Endothelial cell of umbilical vein (primary cell): ENCODE results near the gene SCGB2B2. TPM values are rescaled to one million over a fixed set of nuclear protein-coding genes. Genes with fewer than 3 reads are reported as not detected.
A peak's percentile ranks its signal among the peaks of the same experiment; 100 is the strongest.

Source experiments
- BruUV-seq: library from RNA; stranded (reverse); fragments of 400-500 nt; replicated peaks from 2 replicates; lab custom pipeline; 2021; lab: Mats Ljungman, UMichigan
- CTCF ChIA-PET: fragments of 300-600, 350-600 bp; sonication (Branson Sonifier 250); formaldehyde crosslinking; loops from one replicate; lab custom pipeline; 2021; ENCODE audit warnings: antibody characterized with exemption, inconsistent platforms; lab: Charles Lee
- POLR2A ChIA-PET: fragments of 300-600, 350-600 bp; sonication (Branson Sonifier 250); formaldehyde crosslinking; loops from one replicate; lab custom pipeline; 2021; ENCODE audit warnings: antibody characterized with exemption, inconsistent platforms; lab: Charles Lee
- DNase-seq: peaks from one replicate; pipeline ENCODE4 v3.0.0-alpha.2; 2011; ENCODE audit warnings: low read depth, low spot score
- FAIRE-seq: peaks from 2 replicates; lab custom pipeline; 2011; peaks lifted over from hg19 to GRCh38; lab: Jason Lieb, UNC
- H2AFZ ChIP-seq: 2 replicates; pipeline ENCODE4 v1.6.0; 2012; ENCODE audit warnings: low read depth, low read length, control low read depth, inconsistent platforms
- H3K27ac ChIP-seq: 2 replicates; pipeline ENCODE4 v1.5.1; 2011; ENCODE audit warnings: low read depth, mild to moderate bottlenecking, control low read depth, low read length, moderate library complexity; ENCODE audit not compliant: insufficient read depth
- H3K27me3 ChIP-seq, 2 experiments: 2 replicates each; pipeline versions ENCODE4 v1.6.0 to v1.6.1; 2011; ENCODE audit warnings: low read length in 2 of 2, mixed read lengths in 1 of 2; ENCODE audit not compliant: control insufficient read depth in 2 of 2, insufficient read depth in 2 of 2
- H3K36me3 ChIP-seq, 2 experiments: 2 replicates in 1 of 2; 3 replicates in 1 of 2; pipeline ENCODE4 v1.5.1; 2011; ENCODE audit warnings: low read length in 2 of 2, mild to moderate bottlenecking in 1 of 2, moderate library complexity in 1 of 2; ENCODE audit not compliant: control insufficient read depth in 2 of 2, insufficient read depth in 2 of 2; ENCODE audit errors: extremely low read depth in 1 of 2
- H3K4me1 ChIP-seq: 3 replicates; pipeline ENCODE4 v1.5.1; 2011; ENCODE audit warnings: mild to moderate bottlenecking, low read length; ENCODE audit not compliant: control insufficient read depth, insufficient read depth; ENCODE audit errors: extremely low read depth
- H3K4me2 ChIP-seq: 2 replicates; pipeline ENCODE4 v1.6.1; 2011; ENCODE audit warnings: low read length, control low read depth, mixed read lengths; ENCODE audit not compliant: insufficient read depth
- H3K4me3 ChIP-seq, 3 experiments: fragments of 200-600 bp in 1 of 3; sonication (generic), shearing (Covaris generic) in 1 of 3; replicated peaks in 1 of 3; 2 replicates each; pipeline ENCODE4 v1.5.1; 2011 to 2016; ENCODE audit warnings: control low read depth in 3 of 3, low read length in 3 of 3, mild to moderate bottlenecking in 2 of 3, inconsistent platforms in 1 of 3, low read depth in 1 of 3, moderate library complexity in 1 of 3; ENCODE audit not compliant: insufficient read depth in 1 of 3
- H3K79me2 ChIP-seq: 2 replicates; pipeline ENCODE4 v1.6.0; 2012; ENCODE audit warnings: low read length, inconsistent platforms; ENCODE audit not compliant: control insufficient read depth, insufficient read depth
- H3K9ac ChIP-seq: replicated peaks from 2 replicates; pipeline ENCODE3; 2011; ENCODE audit warnings: low read length, control low read depth; ENCODE audit not compliant: insufficient read depth; ENCODE audit errors: extremely low read depth
- H3K9me1 ChIP-seq: replicated peaks from 3 replicates; pipeline ENCODE4 v1.6.0; 2011; ENCODE audit warnings: mild to moderate bottlenecking, low read length; ENCODE audit not compliant: control insufficient read depth, insufficient read depth; ENCODE audit errors: extremely low read depth
- H3K9me3 ChIP-seq: replicated peaks from 2 replicates; pipeline ENCODE4 v1.5.1; 2012; ENCODE audit warnings: low read length, inconsistent platforms; ENCODE audit not compliant: control insufficient read depth, insufficient read depth
- H4K20me1 ChIP-seq: replicated peaks from 2 replicates; pipeline ENCODE3; 2011; ENCODE audit warnings: mild to moderate bottlenecking, low read length; ENCODE audit not compliant: control insufficient read depth, insufficient read depth; ENCODE audit errors: extremely low read depth
- EZH2 ChIP-seq: IDR thresholded peaks from 2 replicates; pipeline ENCODE4 v1.6.1; 2012; ENCODE audit warnings: borderline replicate concordance, low read depth, mild to moderate bottlenecking, moderate library complexity, low read length, inconsistent platforms; ENCODE audit not compliant: severe bottlenecking
- GATA2 ChIP-seq: IDR thresholded peaks from 2 replicates; pipeline ENCODE4 v1.7.0; 2011; ENCODE audit warnings: low read depth, mild to moderate bottlenecking, moderate library complexity, mixed read lengths, low read length; ENCODE audit not compliant: insufficient read length, insufficient read depth
- JUN ChIP-seq: IDR thresholded peaks from 2 replicates; pipeline ENCODE4 v1.6.1; 2011; ENCODE audit warnings: borderline replicate concordance, low read depth; ENCODE audit not compliant: insufficient read length, insufficient read depth
- MAX ChIP-seq: IDR thresholded peaks from 2 replicates; pipeline ENCODE4 v1.6.1; 2011; ENCODE audit not compliant: insufficient read depth, insufficient read length
- POLR2A ChIP-seq: IDR thresholded peaks from 2 replicates; pipeline ENCODE4 v1.6.1; 2012; ENCODE audit warnings: low read depth, mild to moderate bottlenecking, control low read depth, low read length
- POLR2AphosphoS5 ChIP-seq: IDR thresholded peaks from 2 replicates; pipeline ENCODE4 v1.6.1; 2012; ENCODE audit warnings: low read depth, mild to moderate bottlenecking, control low read depth, low read length, moderate library complexity; ENCODE audit not compliant: insufficient read depth
- dilution Hi-C: fragments of 300-500 bp; cut with MboI; formaldehyde crosslinking; loops from one replicate; pipeline ENCODE4 v1.15.0; 2019; ENCODE audit warnings: low sequenced_read_pairs; ENCODE audit not compliant: extremely low pct_ligation_motif_present
- intact Hi-C: fragments of 100-400 bp; cut with micrococcal nuclease; formaldehyde crosslinking; loops from one replicate; pipeline ENCODE4 v1.10.0; 2022
- polyA plus RNA-seq, 4 experiments: library from polyadenylated mRNA; depleted of rRNA in 3 of 4; stranded (reverse) in 3 of 4; unstranded in 1 of 4; fragments of >200 nt; gene quantifications; 2 replicates each; pipeline versions ENCODE4 v1.2.1 to v1.2.3, GENCODE V29; 2011 to 2012; ENCODE audit warnings: missing spikeins in 1 of 4
- total RNA-seq: library from RNA; stranded (reverse); gene quantifications from 2 replicates; pipeline ENCODE4 v1.2.3, GENCODE V29; 2021
- TF ChIP-seq, protein P1 (sequence below), 2 donors: IDR thresholded peaks; 1 replicate in 1 of 2; 2 replicates in 1 of 2; pipeline ENCODE4 v1.5.1; 2011; ENCODE audit warnings: low read length in 2 of 2, mild to moderate bottlenecking in 2 of 2, moderate library complexity in 2 of 2, control low read depth in 1 of 2, inconsistent platforms in 1 of 2, low read depth in 1 of 2; ENCODE audit not compliant: insufficient read depth in 1 of 2; ENCODE audit errors: extremely low read depth in 1 of 2

Gene SCGB2B2
- total and polyA plus RNA-seq, 2 donors (not counting 3 experiments of a cell fraction or from before 2014, with no cell fraction given): 0.07 to 0.49 TPM

GRCh38 chr19:34677386-34678084, 576 bp upstream of the SCGB2B2 start, which contains the start of gene ZNF302:
Gene ZNF302 (plus strand): TSS chr19:34677678. CDS start chr19:34678805, 1,127 bp downstream.
- Histone ChIP-seq H3K4me2 (peak within 1 kb of the TSS; percentile 82), H3K9ac (peak within 1 kb of the TSS; percentile 96), H3K4me3 (peak within 1 kb of the TSS; percentile 57 to 72 (median 72)), H3K36me3 (peaks cover 6 to 8% of the 10 kb centered on the region in 2 experiments), H4K20me1 (no peaks in the 10 kb centered on the region), H2AFZ (peak within 1 kb of the TSS; percentile 86), H3K27me3 (peaks cover 0 to 2% of the 10 kb centered on the region in 2 experiments), H3K9me3 (no peaks in the 10 kb centered on the region), H3K79me2 (peaks cover 3% of the 10 kb centered on the region), H3K27ac (peak within 1 kb of the TSS; percentile 97), H3K4me1 (peaks cover 10% of the 10 kb centered on the region), H3K9me1 (no peaks in the 10 kb centered on the region)
- BruUV-seq: TSS peak; percentile 43
- DNase-seq: peak; percentile 99
- no peak for TF ChIP-seq GATA2
- no peak for TF ChIP-seq EZH2
- TF ChIP-seq, protein P1, sequence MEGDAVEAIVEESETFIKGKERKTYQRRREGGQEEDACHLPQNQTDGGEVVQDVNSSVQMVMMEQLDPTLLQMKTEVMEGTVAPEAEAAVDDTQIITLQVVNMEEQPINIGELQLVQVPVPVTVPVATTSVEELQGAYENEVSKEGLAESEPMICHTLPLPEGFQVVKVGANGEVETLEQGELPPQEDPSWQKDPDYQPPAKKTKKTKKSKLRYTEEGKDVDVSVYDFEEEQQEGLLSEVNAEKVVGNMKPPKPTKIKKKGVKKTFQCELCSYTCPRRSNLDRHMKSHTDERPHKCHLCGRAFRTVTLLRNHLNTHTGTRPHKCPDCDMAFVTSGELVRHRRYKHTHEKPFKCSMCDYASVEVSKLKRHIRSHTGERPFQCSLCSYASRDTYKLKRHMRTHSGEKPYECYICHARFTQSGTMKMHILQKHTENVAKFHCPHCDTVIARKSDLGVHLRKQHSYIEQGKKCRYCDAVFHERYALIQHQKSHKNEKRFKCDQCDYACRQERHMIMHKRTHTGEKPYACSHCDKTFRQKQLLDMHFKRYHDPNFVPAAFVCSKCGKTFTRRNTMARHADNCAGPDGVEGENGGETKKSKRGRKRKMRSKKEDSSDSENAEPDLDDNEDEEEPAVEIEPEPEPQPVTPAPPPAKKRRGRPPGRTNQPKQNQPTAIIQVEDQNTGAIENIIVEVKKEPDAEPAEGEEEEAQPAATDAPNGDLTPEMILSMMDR (IDR thresholded peaks at IDR 0.05; ENCODE audit: extremely low read depth in 1 of 2, insufficient read depth in 1 of 2, low read depth in 1 of 2, low read length in 2 of 2): no peak
- peak; percentile 79 for TF ChIP-seq POLR2A
- peak; percentile 54 for TF ChIP-seq POLR2AphosphoS5
- no peak for TF ChIP-seq JUN
- peak; percentile 76 for TF ChIP-seq MAX
- ChIA-PET POLR2A (interaction anchor here (0.8 to 1.0 kb wide), 2 partner anchors 10 to 249 kb away, joined by 3 to 5 read pairs; partner anchors contain the start of gene ZNF30), CTCF (interaction anchor here (0.6 to 1.3 kb wide), 5 partner anchors 9 to 199 kb away, joined by 3 read pairs; no protein-coding TSS in a partner anchor)
- intact Hi-C loops (loop anchor here (1.0 to 2.0 kb wide), 4 partner anchors 35 to 285 kb away; partner anchors contain the start of genes ZNF181 and ZNF599), dilution Hi-C loops (no loop called here)
- FAIRE-seq: peak; percentile 95
